ENCODE results near the gene NUP107.
"Not testable (repeated sequence)": the region's sequence is repeated elsewhere in the genome, so short reads cannot be mapped to it uniquely, and the experiment has no call there.

The NUP107 gene

GRCh38 chr12:68671179-68671578, 15.6 kb upstream of the NUP107 start:
- POLR2A ChIA-PET = no interaction called here
- DNase-seq (ENCODE audit: extremely low spot score) = no peak
- CTCF ChIA-PET = no interaction called here
- TF ChIP-seq CTCF (IDR thresholded peaks at IDR 0.05; ENCODE audit: control extremely low read depth, extremely low read depth, low read depth, missing control alignments) = no peak

GRCh38 chr12:68673788-68674187, 13.0 kb upstream of the NUP107 start:
- CTCF ChIA-PET = no interaction called here
- no peak for TF ChIP-seq CTCF (IDR thresholded peaks at IDR 0.05; ENCODE audit: control extremely low read depth, extremely low read depth, low read depth, missing control alignments)
- POLR2A ChIA-PET = no interaction called here
- no peak for DNase-seq (ENCODE audit: extremely low spot score)

- CTCF ChIA-PET = no interaction called here
- no peak for DNase-seq (ENCODE audit: extremely low spot score)
Measured at GRCh38 chr12:68674376-68674775, 12.4 kb upstream of the NUP107 start.

GRCh38 chr12:68675101-68675842, 11.5 kb upstream of the NUP107 start:
- no peak for DNase-seq (ENCODE audit: extremely low spot score)
- ChIA-PET CTCF (no interaction called here), POLR2A (no interaction called here)
- TF ChIP-seq CTCF (IDR thresholded peaks at IDR 0.05; ENCODE audit: control extremely low read depth, extremely low read depth, low read depth, missing control alignments) = no peak

More at GRCh38 chr12:68674376-68674775, 12.4 kb upstream of the NUP107 start:
- POLR2A ChIA-PET = no interaction called here
- no peak for TF ChIP-seq CTCF (IDR thresholded peaks at IDR 0.05; ENCODE audit: control extremely low read depth, extremely low read depth, low read depth, missing control alignments)

GRCh38 chr12:68676854-68677253, 9.9 kb upstream of the NUP107 start:
- CTCF ChIA-PET = interaction anchor here (3.4 kb wide), 1 partner anchor 9 kb away, joined by 11 read pairs; no protein-coding TSS in a partner anchor
- POLR2A ChIA-PET; DNase-seq (ENCODE audit: extremely low spot score): not testable (repeated sequence)

- POLR2A ChIA-PET = no interaction called here
- no peak for TF ChIP-seq CTCF (IDR thresholded peaks at IDR 0.05; ENCODE audit: control extremely low read depth, extremely low read depth, low read depth, missing control alignments)
- DNase-seq (ENCODE audit: extremely low spot score) = no peak
- CTCF ChIA-PET = no interaction called here
Measured at GRCh38 chr12:68686262-68686594, 550 bp upstream of the NUP107 start.

- no peak for DNase-seq (ENCODE audit: extremely low spot score)
- ChIA-PET CTCF (no interaction called here), POLR2A (no interaction called here)
- no peak for TF ChIP-seq CTCF (IDR thresholded peaks at IDR 0.05; ENCODE audit: control extremely low read depth, extremely low read depth, low read depth, missing control alignments)
Measured at GRCh38 chr12:68695454-68695853, 8.7 kb downstream of the NUP107 start.

Data from GM10248 (cell line).